OCI-LY7 (cell line): Measurements from ENCODE around the gene PIK3R6. TPM values are rescaled to one million over a fixed set of nuclear protein-coding genes. Genes with fewer than 3 reads are reported as not detected.
"Not testable (repeated sequence)": the region's sequence is repeated elsewhere in the genome, so short reads cannot be mapped to it uniquely, and the experiment has no call there.

Experiments used
- BruUV-seq: library from RNA; stranded (reverse); fragments of 400-500 nt; replicated peaks from 2 replicates; lab custom pipeline; 2021; lab: Mats Ljungman, UMichigan
- CTCF ChIA-PET: fragments of 300-600 bp; sonication (Branson Sonifier 250); formaldehyde crosslinking; loops from one replicate; lab custom pipeline; 2022; ENCODE audit warnings: antibody characterized with exemption; ENCODE audit not compliant: unreplicated experiment; lab: Charles Lee
- POLR2A ChIA-PET: fragments of 300-600 bp; sonication (Branson Sonifier 250); formaldehyde crosslinking; loops from one replicate; lab custom pipeline; 2022; ENCODE audit warnings: antibody characterized with exemption; lab: Charles Lee
- DNase-seq: peaks from one replicate; pipeline ENCODE4 v3.0.0-alpha.2; 2015; ENCODE audit warnings: low spot score
- H2AFZ ChIP-seq: fragments of 200-600 bp; sonication (generic), shearing (Covaris generic); 2 replicates; pipeline ENCODE4 v1.6.1; 2014; ENCODE audit warnings: mild to moderate bottlenecking, antibody characterized with exemption, low read length, moderate library complexity
- H3K27ac ChIP-seq: fragments of 200-600 bp; sonication (generic); 2 replicates; pipeline ENCODE4 v1.5.1; 2014; ENCODE audit warnings: mixed run types, low read depth, mild to moderate bottlenecking, moderate library complexity, low read length, inconsistent platforms; ENCODE audit not compliant: poor library complexity, severe bottlenecking
- H3K36me3 ChIP-seq: fragments of 200-600 bp; sonication (generic); 2 replicates; pipeline ENCODE4 v1.6.1; 2014; ENCODE audit warnings: mild to moderate bottlenecking, antibody characterized with exemption, low read length, moderate library complexity, mixed read lengths; ENCODE audit not compliant: insufficient read depth
- H3K4me1 ChIP-seq: fragments of 200-600 bp; sonication (generic); 2 replicates; pipeline ENCODE4 v1.5.1; 2014; ENCODE audit warnings: mild to moderate bottlenecking, low read length; ENCODE audit not compliant: insufficient read depth, poor library complexity, severe bottlenecking
- H3K4me2 ChIP-seq: fragments of 200-600 bp; sonication (generic); 2 replicates; pipeline ENCODE4 v1.6.1; 2014; ENCODE audit warnings: mild to moderate bottlenecking, low read length
- H3K4me3 ChIP-seq: fragments of 200-600 bp; sonication (generic); 2 replicates; pipeline ENCODE4 v1.5.1; 2014; ENCODE audit warnings: mild to moderate bottlenecking, low read depth, low read length; ENCODE audit not compliant: poor library complexity, severe bottlenecking
- H3K79me2 ChIP-seq: fragments of 200-600 bp; sonication (generic); 2 replicates; pipeline ENCODE4 v1.6.1; 2016; ENCODE audit warnings: low read depth, mild to moderate bottlenecking, low read length, moderate library complexity, mixed read lengths; ENCODE audit not compliant: insufficient read depth
- H3K9me2 ChIP-seq: fragments of 200-600 bp; sonication (generic); 2 replicates; pipeline ENCODE4 v1.6.1; 2016; ENCODE audit warnings: mild to moderate bottlenecking, low read length, mixed read lengths; ENCODE audit not compliant: insufficient read depth
- H3K9me3 ChIP-seq: fragments of 200-600 bp; sonication (generic); 2 replicates; pipeline ENCODE4 v1.6.1; 2014; ENCODE audit warnings: mild to moderate bottlenecking, mixed run types, low read length, mixed read lengths
- H4K20me1 ChIP-seq: fragments of 200-600 bp; sonication (generic); 2 replicates; pipeline ENCODE4 v1.6.1; 2014; ENCODE audit warnings: mild to moderate bottlenecking, antibody characterized with exemption, low read length, moderate library complexity, mixed read lengths; ENCODE audit not compliant: insufficient read depth
- EZH2phosphoT487 ChIP-seq: fragments of 200-600 bp; sonication (generic); IDR thresholded peaks from 2 replicates; pipeline ENCODE4 v1.6.1; 2018; ENCODE audit warnings: low read depth, borderline replicate concordance, mild to moderate bottlenecking, mixed run types, antibody characterized with exemption, low read length, moderate library complexity, mixed read lengths
- intact Hi-C: fragments of 100-400 bp; cut with micrococcal nuclease; formaldehyde crosslinking; loops from one replicate; pipeline ENCODE4 v1.10.0; 2022; ENCODE audit not compliant: unreplicated experiment
- total RNA-seq, 2 experiments: library from RNA; depleted of rRNA in 1 of 2; stranded (reverse); fragments of >200 nt in 1 of 2; shearing (Covaris generic) in 1 of 2; gene quantifications; 2 replicates each; pipeline ENCODE4 v1.2.3, GENCODE V29; 2014 to 2022
- TF ChIP-seq, protein P1 (sequence below): fragments of 200-600 bp; sonication (generic); conservative IDR thresholded peaks from 2 replicates; pipeline ENCODE4 v1.5.1; 2014; ENCODE audit warnings: mild to moderate bottlenecking, antibody characterized with exemption, low read length, moderate library complexity, mixed read lengths

The PIK3R6 gene
- total RNA-seq, 2 experiments from 2014 or later: not detected

DNA sequence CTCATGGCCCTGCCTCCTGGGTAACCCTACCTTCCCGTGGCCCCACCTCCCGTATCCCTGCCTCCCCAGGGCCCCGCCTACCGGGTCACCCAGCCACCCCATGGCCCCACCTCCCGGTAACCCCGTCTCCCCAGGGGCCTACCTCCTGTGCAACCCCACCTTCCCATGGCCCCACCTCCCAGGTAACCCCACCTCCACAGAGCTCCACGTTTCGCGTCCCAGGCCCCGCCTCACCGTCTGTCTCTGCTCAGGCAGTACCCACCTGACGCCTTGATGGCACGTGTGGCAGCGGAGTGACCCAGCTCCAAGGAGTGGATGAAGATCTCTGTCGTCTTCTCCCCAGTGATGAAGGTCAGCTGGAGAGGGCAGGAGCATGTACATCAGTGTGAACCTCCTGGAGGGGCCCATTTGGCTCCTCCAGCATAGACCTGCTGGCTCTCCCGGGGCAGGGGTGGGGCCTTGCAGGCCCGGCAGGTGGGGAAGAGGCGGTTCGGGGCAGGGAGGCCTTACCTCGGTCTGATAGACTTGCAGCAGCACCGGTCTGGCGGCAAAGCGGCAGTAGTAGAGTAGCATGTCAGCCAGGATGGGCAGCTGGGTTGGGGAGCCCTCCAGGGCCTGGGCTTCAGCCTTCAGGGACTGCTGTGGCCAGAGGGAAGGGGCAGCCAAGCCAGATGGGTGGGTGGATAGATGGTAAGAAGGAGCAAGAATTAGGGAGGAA is 18.7 kb upstream of the PIK3R6 start:
- no peaks in the 10 kb centered on the region for H3K79me2 ChIP-seq
- no peaks in the 10 kb centered on the region for H3K36me3 ChIP-seq
- H3K4me2 ChIP-seq: no peak overlapping the region
- H3K4me3 ChIP-seq: no peak overlapping the region
- intact Hi-C loops: no loop called here
- no peaks in the 10 kb centered on the region for H3K9me3 ChIP-seq
- H2AFZ ChIP-seq: no peak overlapping the region
- H4K20me1 ChIP-seq: no peaks in the 10 kb centered on the region
- no peaks in the 10 kb centered on the region for H3K4me1 ChIP-seq
- no TSS peak for BruUV-seq
- DNase-seq: no peak
- POLR2A ChIA-PET: no interaction called here
- CTCF ChIA-PET: no interaction called here
- no peak overlapping the region for H3K27ac ChIP-seq
- no peaks in the 10 kb centered on the region for H3K9me2 ChIP-seq
- TF ChIP-seq EZH2phosphoT487: no peak
- TF ChIP-seq, protein P1, sequence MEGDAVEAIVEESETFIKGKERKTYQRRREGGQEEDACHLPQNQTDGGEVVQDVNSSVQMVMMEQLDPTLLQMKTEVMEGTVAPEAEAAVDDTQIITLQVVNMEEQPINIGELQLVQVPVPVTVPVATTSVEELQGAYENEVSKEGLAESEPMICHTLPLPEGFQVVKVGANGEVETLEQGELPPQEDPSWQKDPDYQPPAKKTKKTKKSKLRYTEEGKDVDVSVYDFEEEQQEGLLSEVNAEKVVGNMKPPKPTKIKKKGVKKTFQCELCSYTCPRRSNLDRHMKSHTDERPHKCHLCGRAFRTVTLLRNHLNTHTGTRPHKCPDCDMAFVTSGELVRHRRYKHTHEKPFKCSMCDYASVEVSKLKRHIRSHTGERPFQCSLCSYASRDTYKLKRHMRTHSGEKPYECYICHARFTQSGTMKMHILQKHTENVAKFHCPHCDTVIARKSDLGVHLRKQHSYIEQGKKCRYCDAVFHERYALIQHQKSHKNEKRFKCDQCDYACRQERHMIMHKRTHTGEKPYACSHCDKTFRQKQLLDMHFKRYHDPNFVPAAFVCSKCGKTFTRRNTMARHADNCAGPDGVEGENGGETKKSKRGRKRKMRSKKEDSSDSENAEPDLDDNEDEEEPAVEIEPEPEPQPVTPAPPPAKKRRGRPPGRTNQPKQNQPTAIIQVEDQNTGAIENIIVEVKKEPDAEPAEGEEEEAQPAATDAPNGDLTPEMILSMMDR: no peak

DNA sequence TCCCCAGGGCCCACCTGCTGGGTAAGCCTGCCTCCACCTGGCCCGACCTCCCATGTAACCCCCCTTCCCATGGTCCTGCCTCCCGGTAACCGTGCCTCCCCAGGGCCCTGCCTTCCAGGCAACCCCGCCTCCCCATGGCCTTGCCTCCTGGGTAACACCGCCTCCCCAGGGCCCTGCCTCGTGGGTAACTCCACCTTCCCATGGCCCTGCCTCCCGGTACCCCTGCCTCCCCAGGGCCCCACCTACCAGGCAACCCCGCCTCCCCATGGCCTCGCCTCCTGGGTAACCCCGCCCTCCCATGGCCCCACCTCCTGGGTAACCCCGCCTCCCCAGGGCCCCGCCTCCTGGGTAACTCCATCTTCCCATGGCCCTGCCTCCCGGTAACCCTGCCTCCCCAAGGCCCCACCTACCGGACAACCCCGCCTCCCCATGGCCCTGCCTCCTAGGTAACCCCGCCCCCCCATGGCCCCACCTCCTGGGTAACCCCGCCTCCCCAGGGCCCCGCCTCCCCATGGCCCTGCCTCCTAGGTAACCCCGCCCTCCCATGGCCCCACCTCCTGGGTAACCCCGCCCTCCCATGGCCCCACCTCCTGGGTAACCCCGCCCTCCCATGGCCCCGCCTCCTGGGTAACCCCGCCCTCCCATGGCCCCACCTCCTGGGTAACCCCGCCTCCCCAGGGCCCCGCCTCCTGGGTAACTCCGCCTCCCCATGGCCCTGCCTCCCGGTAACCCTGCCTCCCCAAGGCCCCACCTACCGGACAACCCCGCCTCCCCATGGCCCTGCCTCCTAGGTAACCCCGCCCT is 17.9 kb upstream of the PIK3R6 start:
- BruUV-seq, POLR2A ChIA-PET, H2AFZ ChIP-seq, H4K20me1 ChIP-seq, H3K9me3 ChIP-seq, CTCF ChIA-PET, H3K79me2 ChIP-seq, H3K4me3 ChIP-seq, H3K9me2 ChIP-seq, H3K4me2 ChIP-seq, H3K27ac ChIP-seq, H3K36me3 ChIP-seq, intact Hi-C loops, H3K4me1 ChIP-seq: not testable (repeated sequence)
- peak; percentile 38 for DNase-seq

DNA sequence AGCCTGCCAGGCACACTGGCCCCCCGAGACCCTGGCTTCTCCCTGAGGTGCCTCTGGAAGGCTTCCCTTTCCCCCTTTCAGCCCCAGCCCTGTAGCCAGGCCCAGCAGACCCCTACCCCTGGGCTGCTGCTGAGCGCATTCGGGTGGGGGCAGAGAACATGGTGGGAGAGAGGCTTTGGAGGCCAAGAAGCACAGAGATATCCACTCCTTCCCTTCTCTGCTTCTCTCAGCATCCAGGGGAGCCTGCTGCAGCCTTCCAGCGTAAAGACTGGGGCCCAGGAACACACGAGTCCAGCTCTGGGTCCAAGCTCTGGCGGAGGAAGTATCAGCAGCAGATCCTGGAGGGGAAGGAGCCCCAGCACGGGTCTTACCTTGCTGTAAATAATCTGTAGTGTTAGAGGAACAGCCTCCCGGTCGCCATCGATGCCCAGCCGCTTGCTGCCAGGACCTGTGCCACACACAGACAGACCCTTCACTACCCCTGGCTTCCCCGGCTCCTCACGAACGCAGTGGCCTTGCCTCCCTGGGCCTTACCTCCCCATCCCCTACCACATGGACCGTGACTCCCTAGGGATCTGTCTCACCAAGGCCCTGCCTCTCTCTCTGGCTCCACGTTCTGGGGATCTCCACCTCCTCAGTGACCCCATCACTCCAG is 17.0 kb upstream of the PIK3R6 start:
- no TSS peak for BruUV-seq
- Histone ChIP-seq H4K20me1 (no peaks in the 10 kb centered on the region), H3K9me3 (no peaks in the 10 kb centered on the region), H3K4me2 (no peak overlapping the region), H2AFZ (no peak overlapping the region), H3K79me2 (no peaks in the 10 kb centered on the region), H3K27ac (no peak overlapping the region), H3K9me2 (no peaks in the 10 kb centered on the region), H3K4me3 (no peak overlapping the region), H3K36me3 (no peaks in the 10 kb centered on the region), H3K4me1 (no peaks in the 10 kb centered on the region)
- TF ChIP-seq, protein P1: no peak
- no peak for TF ChIP-seq EZH2phosphoT487
- DNase-seq: no peak
- ChIA-PET CTCF (no interaction called here), POLR2A (no interaction called here)
- intact Hi-C loops: no loop called here
